ENCODE measurements around the gene NRAS. TPM values are rescaled to one million over a fixed set of nuclear protein-coding genes. Genes with fewer than 3 reads are reported as not detected.

The NRAS gene
- total and polyA plus RNA-seq, 2 experiments from 2014 or later = 30.0 to 31.9 TPM

GRCh38 chr1:114676115-114676514 lies 40.5 kb downstream of the NRAS start:
- no peaks in the 10 kb centered on the region for H3K4me1 ChIP-seq (ENCODE audit: low read depth)
- DNase-seq (ENCODE audit: low read depth in 1 of 2, low spot score in 1 of 2) = no peak
- TF ChIP-seq CTCF (IDR thresholded peaks at IDR 0.05; ENCODE audit: low read depth, low read length) = no peak
- no peaks in the 10 kb centered on the region for H3K36me3 ChIP-seq
- H3K9me3 ChIP-seq (ENCODE audit: low read depth) = no peaks in the 10 kb centered on the region
- H3K27me3 ChIP-seq = peaks cover 55% of the 10 kb centered on the region
- no peak overlapping the region for H3K4me3 ChIP-seq
- H3K27ac ChIP-seq = no peak overlapping the region

- peaks cover 36% of the 10 kb centered on the region for H3K27me3 ChIP-seq
- no peaks in the 10 kb centered on the region for H3K9me3 ChIP-seq (ENCODE audit: low read depth)
- TF ChIP-seq CTCF (IDR thresholded peaks at IDR 0.05; ENCODE audit: low read depth, low read length) = no peak
- DNase-seq (ENCODE audit: low read depth in 1 of 2, low spot score in 1 of 2) = no peak
- no peaks in the 10 kb centered on the region for H3K36me3 ChIP-seq
- H3K4me3 ChIP-seq = no peak overlapping the region
- H3K27ac ChIP-seq = no peak overlapping the region
- H3K4me1 ChIP-seq (ENCODE audit: low read depth) = no peaks in the 10 kb centered on the region
Observed at GRCh38 chr1:114671939-114672275, 44.7 kb downstream of the NRAS start.

- no peaks in the 10 kb centered on the region for H3K9me3 ChIP-seq (ENCODE audit: low read depth)
- H3K27ac ChIP-seq = no peak overlapping the region
- peak; percentile 34 for TF ChIP-seq CTCF (IDR thresholded peaks at IDR 0.05; ENCODE audit: low read depth, low read length)
- no peaks in the 10 kb centered on the region for H3K4me1 ChIP-seq (ENCODE audit: low read depth)
- DNase-seq (ENCODE audit: low read depth in 1 of 2, low spot score in 1 of 2) = peak in 1 of 2 donors; percentile 21
- no peaks in the 10 kb centered on the region for H3K36me3 ChIP-seq
- no peak overlapping the region for H3K4me3 ChIP-seq
- peaks cover 30% of the 10 kb centered on the region for H3K27me3 ChIP-seq
Observed at GRCh38 chr1:114671011-114671938, 45.3 kb downstream of the NRAS start.

- Histone ChIP-seq H3K4me3 (peak overlapping the region; percentile 49), H3K27ac (no peak overlapping the region), H3K36me3 (no peaks in the 10 kb centered on the region), H3K4me1 (ENCODE audit: low read depth) (no peaks in the 10 kb centered on the region), H3K27me3 (peaks cover 23% of the 10 kb centered on the region), H3K9me3 (ENCODE audit: low read depth) (no peaks in the 10 kb centered on the region)
- DNase-seq (ENCODE audit: low read depth in 1 of 2, low spot score in 1 of 2) = peak; percentile 92 to 93
- no peak for TF ChIP-seq CTCF (IDR thresholded peaks at IDR 0.05; ENCODE audit: low read depth, low read length)
Observed at GRCh38 chr1:114670083-114671010, 46.2 kb downstream of the NRAS start.

- peak in 1 of 2 donors; percentile 68 for DNase-seq (ENCODE audit: low read depth in 1 of 2, low spot score in 1 of 2)
- no peak for TF ChIP-seq CTCF (IDR thresholded peaks at IDR 0.05; ENCODE audit: low read depth, low read length)
- no peaks in the 10 kb centered on the region for H3K4me1 ChIP-seq (ENCODE audit: low read depth)
- H3K27ac ChIP-seq = no peak within 1 kb of the TSS
- peak within 1 kb of the TSS; percentile 49 for H3K4me3 ChIP-seq
- H3K27me3 ChIP-seq = peaks cover 20% of the 10 kb centered on the region
- H3K36me3 ChIP-seq = no peaks in the 10 kb centered on the region
- H3K9me3 ChIP-seq (ENCODE audit: low read depth) = no peaks in the 10 kb centered on the region
Observed at GRCh38 chr1:114669562-114670082, 46.9 kb downstream of the NRAS start, which contains the start of gene DENND2C. Gene DENND2C, minus strand, starts transcription at chr1:114670049. Its CDS starts 44,065 bp downstream, at chr1:114625984.

All from cardiac muscle cell (in vitro differentiated cells and primary cell).